Gastrocnemius medialis (tissue), 4 donors: ENCODE results near the gene MACROD2. TPM values are rescaled to one million over a fixed set of nuclear protein-coding genes. Genes with fewer than 3 reads are reported as not detected.

ENCODE experiments used
- ATAC-seq, 2 donors: fragments of 150-250 bp; one replicate each; pipeline ENCODE4 v1.9.1; 2016
- DNase-seq, 2 donors: peaks; one replicate each; pipeline ENCODE4 v3.0.0-alpha.2; 2019
- H3K27ac ChIP-seq, 4 donors: fragments of 200-600 bp; sonication (generic); 1 replicate in 1 of 4; 2 replicates in 3 of 4; pipeline ENCODE4 v1.5.1; 2016 to 2018; ENCODE audit warnings: mild to moderate bottlenecking in 2 of 4, moderate library complexity in 1 of 4
- H3K27me3 ChIP-seq, 3 donors: fragments of 200-600 bp; sonication (generic) in 2 of 3; 1 replicate in 1 of 3; 2 replicates in 2 of 3; pipeline versions ENCODE4 v1.5.1 to v1.6.0; 2016 to 2019; ENCODE audit warnings: mild to moderate bottlenecking in 1 of 3, moderate library complexity in 1 of 3
- H3K36me3 ChIP-seq, 2 donors: fragments of 200-600 bp; sonication (generic) in 1 of 2; one replicate each; pipeline ENCODE4 v1.5.1; 2017 to 2018
- H3K4me1 ChIP-seq, 2 donors: fragments of 200-600 bp; sonication (generic) in 1 of 2; one replicate each; pipeline ENCODE4 v1.5.1; 2016 to 2017; ENCODE audit warnings: mild to moderate bottlenecking in 2 of 2
- H3K4me3 ChIP-seq, 4 donors: fragments of 200-600 bp; sonication (generic) in 3 of 4; 1 replicate in 1 of 4; 2 replicates in 3 of 4; pipeline ENCODE4 v1.5.1; 2016 to 2019; ENCODE audit warnings: mild to moderate bottlenecking in 2 of 4
- H3K9me3 ChIP-seq, 3 donors: fragments of 200-600 bp; sonication (generic) in 2 of 3; 1 replicate in 1 of 3; 2 replicates in 2 of 3; pipeline ENCODE4 v1.5.1; 2016 to 2019
- CTCF ChIP-seq, 5 experiments: fragments of 450-650 bp in 3 of 5; fragments of 200-600 bp in 2 of 5; sonication (generic) in 2 of 5; IDR thresholded peaks in 4 of 5; conservative IDR thresholded peaks in 1 of 5; 1 replicate in 4 of 5; 2 replicates in 1 of 5; pipeline ENCODE4 v1.5.1; 2016 to 2019; ENCODE audit warnings: antibody characterized with exemption in 5 of 5, mild to moderate bottlenecking in 3 of 5, moderate library complexity in 3 of 5
- POLR2A ChIP-seq, 2 donors: fragments of 450-650 bp; IDR thresholded peaks; one replicate each; pipeline ENCODE4 v1.6.1; 2017; ENCODE audit warnings: antibody characterized with exemption in 2 of 2, mild to moderate bottlenecking in 2 of 2, moderate library complexity in 2 of 2
- in situ Hi-C, 4 donors: fragments of 200-750 bp; cut with MboI; loops; one replicate each; pipeline versions ENCODE4 v1.15.0 to v1.8.0; 2017; ENCODE audit warnings: low sequenced_read_pairs in 4 of 4
- intact Hi-C: fragments of 100-400 bp; cut with DNase I; formaldehyde crosslinking; loops from one replicate; pipeline ENCODE4 v1.15.1; 2023; ENCODE audit warnings: low total_unique reads
- total RNA-seq, 4 donors: library from RNA; depleted of rRNA; stranded (reverse); fragments of >200 nt; gene quantifications; one replicate each; pipeline versions ENCODE4 v1.1.0 to v1.2.3, GENCODE V29; 2016

The MACROD2 gene
- total RNA-seq, 4 donors from 2014 or later = 1.8 to 10.2 (median 3.6) TPM

GRCh38 chr20:15422966-15423365 lies 1427.7 kb downstream of the MACROD2 start:
- H3K4me3 ChIP-seq = no peak overlapping the region
- in situ Hi-C loops = loop anchor here in 1 of 4 donors (10.0 kb wide), 1 partner anchor 62 kb away; no protein-coding TSS in a partner anchor
- no peaks in the 10 kb centered on the region for H3K4me1 ChIP-seq
- no peaks in the 10 kb centered on the region for H3K9me3 ChIP-seq
- H3K27me3 ChIP-seq = no peaks in the 10 kb centered on the region
- H3K27ac ChIP-seq = no peak overlapping the region
- no peaks in the 10 kb centered on the region for H3K36me3 ChIP-seq
- intact Hi-C loops = no loop called here
- no peak for DNase-seq
- TF ChIP-seq POLR2A (IDR thresholded peaks at IDR 0.05) (no peak), CTCF (IDR thresholded peaks at IDR 0.05 in 4 of 5, conservative IDR thresholded peaks at IDR 0.05 in 1 of 5) (no peak)
- ATAC-seq = no peak

GRCh38 chr20:15439551-15439950 lies 1444.2 kb downstream of the MACROD2 start:
- no peak for TF ChIP-seq CTCF (IDR thresholded peaks at IDR 0.05 in 4 of 5, conservative IDR thresholded peaks at IDR 0.05 in 1 of 5)
- no peak for TF ChIP-seq POLR2A (IDR thresholded peaks at IDR 0.05)
- H3K4me3 ChIP-seq = no peak overlapping the region
- no peak overlapping the region for H3K27ac ChIP-seq
- ATAC-seq = no peak
- H3K27me3 ChIP-seq = no peaks in the 10 kb centered on the region
- in situ Hi-C loops (loop anchor here in 1 of 4 donors (25.0 kb wide), 1 partner anchor 98 kb away; no protein-coding TSS in a partner anchor), intact Hi-C loops (no loop called here)
- no peak for DNase-seq
- H3K9me3 ChIP-seq = no peaks in the 10 kb centered on the region
- no peaks in the 10 kb centered on the region for H3K4me1 ChIP-seq
- no peaks in the 10 kb centered on the region for H3K36me3 ChIP-seq

GRCh38 chr20:15440049-15440820 lies 1444.9 kb downstream of the MACROD2 start:
- Histone ChIP-seq H3K27ac (no peak overlapping the region), H3K9me3 (no peaks in the 10 kb centered on the region), H3K4me3 (no peak overlapping the region), H3K36me3 (no peaks in the 10 kb centered on the region), H3K27me3 (no peaks in the 10 kb centered on the region), H3K4me1 (no peaks in the 10 kb centered on the region)
- no peak for DNase-seq
- ATAC-seq = no peak
- in situ Hi-C loops = loop anchor here in 1 of 4 donors (25.0 kb wide), 1 partner anchor 97 kb away; no protein-coding TSS in a partner anchor
- TF ChIP-seq CTCF (IDR thresholded peaks at IDR 0.05 in 4 of 5, conservative IDR thresholded peaks at IDR 0.05 in 1 of 5) = no peak
- no peak for TF ChIP-seq POLR2A (IDR thresholded peaks at IDR 0.05)
- intact Hi-C loops = no loop called here

- DNase-seq (no peak), ATAC-seq (no peak)
- no peak for TF ChIP-seq CTCF (IDR thresholded peaks at IDR 0.05 in 4 of 5, conservative IDR thresholded peaks at IDR 0.05 in 1 of 5)
- TF ChIP-seq POLR2A (IDR thresholded peaks at IDR 0.05) = no peak
Observed at GRCh38 chr20:15445056-15445840, 1449.9 kb downstream of the MACROD2 start.

More at GRCh38 chr20:15445056-15445840, 1449.9 kb downstream of the MACROD2 start:
- no peaks in the 10 kb centered on the region for H3K36me3 ChIP-seq
- no peaks in the 10 kb centered on the region for H3K27me3 ChIP-seq
- in situ Hi-C loops (loop anchor here in 1 of 4 donors (25.0 kb wide), 1 partner anchor 92 kb away; no protein-coding TSS in a partner anchor), intact Hi-C loops (no loop called here)
- H3K9me3 ChIP-seq = no peaks in the 10 kb centered on the region
- H3K4me3 ChIP-seq = no peak overlapping the region
- H3K4me1 ChIP-seq = no peaks in the 10 kb centered on the region
- no peak overlapping the region for H3K27ac ChIP-seq
